HG03045 (cell line): ENCODE measurements around the gene SHLD2.
"Not testable (repeated sequence)": the region's sequence is repeated elsewhere in the genome, so short reads cannot be mapped to it uniquely, and the experiment has no call there.

ENCODE experiments used
- ATAC-seq: cut with Tn5 transposase; IDR thresholded peaks from one replicate; pipeline ENCODE4 v1.9.1; 2021; ENCODE audit warnings: mild to moderate bottlenecking, moderate library complexity; ENCODE audit not compliant: unreplicated experiment

The SHLD2 gene

DNA sequence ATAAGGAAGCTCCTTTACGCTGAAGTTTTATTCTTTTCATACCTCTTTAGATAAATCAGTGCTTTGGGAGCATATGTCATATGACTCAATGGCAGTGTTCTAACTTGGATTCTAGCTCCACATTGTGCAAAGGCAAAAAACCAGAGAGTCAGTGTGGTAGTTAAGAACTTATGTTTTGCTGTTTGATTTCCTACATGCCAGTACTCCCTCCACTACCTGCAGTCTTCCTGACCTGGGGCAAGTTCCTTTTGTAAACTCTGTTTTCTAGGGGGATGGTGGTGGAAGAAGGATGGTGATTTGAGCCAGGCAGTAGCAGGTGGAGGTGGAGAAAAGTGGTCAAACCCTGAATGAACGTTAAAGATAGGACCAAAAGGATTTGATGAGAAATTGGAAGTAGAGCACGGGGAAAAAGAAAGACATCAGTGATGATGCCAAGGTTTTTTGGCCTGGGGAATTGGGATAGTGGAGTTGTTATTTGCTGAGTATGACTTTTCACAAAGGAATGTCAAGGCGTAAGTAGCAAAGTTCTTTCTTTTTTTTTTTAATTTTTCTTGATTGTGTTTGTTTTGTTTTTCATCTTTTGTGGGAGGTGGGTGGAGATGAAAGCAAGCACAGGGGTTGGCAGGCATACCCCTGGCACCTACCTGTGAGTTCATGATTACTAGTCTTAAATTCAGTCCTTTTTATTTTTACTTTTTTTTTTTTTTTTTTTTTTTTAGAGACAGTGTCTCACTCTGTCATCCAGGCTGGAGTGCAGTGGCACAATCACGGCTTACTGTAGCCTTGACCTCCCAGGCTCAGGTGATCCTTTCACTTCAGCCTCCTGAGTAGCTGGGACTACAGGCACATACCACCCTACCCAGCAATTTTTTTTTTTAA is 47.5 kb downstream of the SHLD2 start:
- not testable (repeated sequence) for ATAC-seq

DNA sequence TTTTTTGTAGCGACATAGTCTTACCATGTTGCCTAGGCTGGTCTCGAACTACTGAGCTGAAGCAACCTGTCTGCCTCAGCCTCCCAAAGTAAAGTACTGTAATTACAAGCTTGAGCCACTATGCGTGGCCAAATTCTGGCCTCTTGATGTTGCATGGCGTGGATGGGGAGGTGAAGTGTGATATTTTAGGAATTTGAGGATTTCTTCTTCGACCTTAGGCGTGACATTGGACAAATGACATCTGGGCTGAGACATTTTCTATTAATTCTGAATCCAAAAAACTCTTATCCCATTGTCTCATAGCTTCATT is 48.1 kb downstream of the SHLD2 start:
- ATAC-seq = not testable (repeated sequence)

DNA sequence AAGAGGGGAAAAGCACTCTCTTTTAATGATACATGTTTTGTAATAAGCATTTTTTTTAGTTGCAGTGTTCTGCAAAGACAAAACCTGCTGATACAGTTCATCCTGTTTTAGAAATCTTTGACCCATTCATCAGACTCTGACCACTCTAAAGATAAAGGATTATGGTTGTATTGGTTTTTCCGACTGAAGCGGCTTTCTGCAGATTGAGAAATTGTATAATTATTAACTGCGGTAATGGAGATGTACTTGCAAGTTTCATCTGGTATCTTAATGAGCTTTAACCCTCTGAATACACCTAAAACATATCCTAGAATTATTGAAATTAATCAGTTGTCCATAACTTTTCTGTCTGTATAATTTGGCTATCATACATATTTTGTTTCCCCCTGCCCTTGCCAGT is 50.6 kb downstream of the SHLD2 start:
- ATAC-seq = not testable (repeated sequence)

DNA sequence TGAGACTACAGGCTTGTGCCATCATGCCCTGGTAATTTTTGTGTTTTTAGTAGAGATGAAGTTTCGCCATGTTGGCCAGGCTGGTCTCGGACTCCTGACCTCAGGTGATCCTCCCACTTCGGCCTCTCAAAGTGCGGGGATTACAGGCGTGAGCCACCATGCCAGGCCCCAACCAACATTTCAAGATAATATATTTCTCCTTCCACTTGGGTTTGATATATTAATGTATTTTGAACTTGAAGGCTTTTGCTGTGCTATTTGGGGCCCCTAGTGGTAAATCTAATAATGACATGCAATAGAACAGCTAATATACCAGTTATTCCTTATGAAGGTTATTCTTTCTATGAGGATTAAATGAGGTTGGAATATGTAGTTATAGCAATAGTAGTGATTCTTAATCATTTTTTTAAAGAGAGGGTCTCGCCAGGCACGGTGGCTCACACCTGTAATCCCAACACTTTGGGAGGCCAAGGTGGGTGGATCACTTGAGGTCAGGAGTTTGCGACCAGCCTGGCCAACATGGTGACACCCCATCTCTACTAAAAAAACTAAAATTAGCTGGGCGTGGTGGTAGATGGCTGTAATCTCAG is 54.1 kb downstream of the SHLD2 start:
- ATAC-seq = not testable (repeated sequence)

DNA sequence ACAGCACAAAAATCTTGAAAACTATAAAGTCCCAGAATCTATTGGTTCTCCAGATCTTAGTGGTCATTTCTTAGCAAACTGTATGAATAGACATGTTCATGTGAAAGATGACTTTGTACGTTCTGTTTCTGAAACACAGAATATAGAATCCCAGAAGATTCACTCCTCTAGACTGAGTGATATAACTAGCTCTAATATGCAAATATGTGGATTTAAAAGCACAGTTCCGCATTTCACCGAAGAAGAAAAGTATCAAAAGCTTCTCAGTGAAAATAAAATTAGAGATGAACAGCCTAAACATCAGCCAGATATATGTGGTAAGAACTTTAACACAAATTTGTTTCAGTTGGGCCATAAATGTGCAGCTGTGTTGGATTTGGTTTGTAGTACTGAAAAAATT is 56.5 kb downstream of the SHLD2 start:
- ATAC-seq = not testable (repeated sequence)

DNA sequence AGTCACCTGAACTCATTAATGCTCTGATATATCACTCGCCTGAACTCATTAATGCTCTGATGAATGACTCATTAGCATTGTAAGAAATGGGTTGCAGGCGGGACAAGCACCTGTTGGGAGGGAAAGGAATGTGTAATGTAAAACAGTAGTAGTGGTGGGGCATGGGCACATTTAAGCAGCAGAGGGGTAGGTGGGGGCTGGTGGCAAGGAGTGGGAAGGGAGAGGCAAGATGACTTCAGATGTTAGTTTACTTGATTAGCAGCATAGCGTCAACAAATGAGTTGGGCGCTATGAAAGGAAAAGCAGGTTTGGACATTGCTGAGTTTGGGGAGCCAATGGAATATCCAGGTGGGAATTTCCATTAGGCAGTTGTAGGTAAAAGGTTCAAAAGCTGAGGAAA is 61.8 kb downstream of the SHLD2 start:
- not testable (repeated sequence) for ATAC-seq

DNA sequence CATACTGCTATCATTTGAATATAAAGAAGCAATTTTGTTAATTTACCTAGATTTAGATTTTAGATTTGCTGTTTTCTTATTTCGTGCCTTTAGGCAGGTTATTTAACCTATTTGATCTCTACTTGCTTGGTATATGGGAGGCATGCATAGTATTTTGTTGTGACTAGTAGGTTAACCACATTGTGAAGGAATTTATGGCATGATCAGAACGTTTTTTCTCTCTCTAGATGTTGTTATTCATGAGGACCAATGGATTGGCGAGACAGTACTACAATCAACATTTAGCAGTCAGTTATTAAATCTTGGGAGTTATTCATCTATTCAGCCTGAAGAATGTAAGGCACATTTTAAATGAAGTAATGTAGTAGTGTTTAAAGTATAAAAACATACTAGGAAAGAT is 62.8 kb downstream of the SHLD2 start:
- not testable (repeated sequence) for ATAC-seq

DNA sequence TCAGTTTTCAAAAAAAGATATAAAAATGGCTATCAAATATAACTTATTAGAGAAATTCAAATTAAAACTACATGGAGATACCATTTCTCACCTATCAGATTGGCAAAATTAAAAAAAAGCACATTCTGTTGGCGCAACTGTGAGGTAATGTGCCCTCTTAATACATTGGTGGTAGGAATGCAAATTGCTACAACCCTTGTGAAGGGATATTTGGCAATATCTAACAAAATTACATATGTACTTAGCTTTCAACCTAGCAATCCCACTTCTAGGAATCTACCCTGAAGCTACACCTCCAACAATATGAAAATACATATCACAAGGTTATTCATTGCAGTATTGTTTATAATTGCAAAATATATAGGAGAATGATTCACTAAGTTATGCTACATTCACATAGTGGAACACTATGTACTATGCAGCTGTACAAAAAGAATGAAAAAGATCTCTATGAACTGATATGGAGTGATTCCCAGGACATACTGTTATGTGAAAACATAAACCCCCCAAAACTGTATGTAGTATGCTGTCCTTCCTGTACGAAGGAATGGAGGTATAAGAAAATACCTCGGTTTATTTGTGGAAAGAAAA is 67.8 kb downstream of the SHLD2 start:
- ATAC-seq = not testable (repeated sequence)

DNA sequence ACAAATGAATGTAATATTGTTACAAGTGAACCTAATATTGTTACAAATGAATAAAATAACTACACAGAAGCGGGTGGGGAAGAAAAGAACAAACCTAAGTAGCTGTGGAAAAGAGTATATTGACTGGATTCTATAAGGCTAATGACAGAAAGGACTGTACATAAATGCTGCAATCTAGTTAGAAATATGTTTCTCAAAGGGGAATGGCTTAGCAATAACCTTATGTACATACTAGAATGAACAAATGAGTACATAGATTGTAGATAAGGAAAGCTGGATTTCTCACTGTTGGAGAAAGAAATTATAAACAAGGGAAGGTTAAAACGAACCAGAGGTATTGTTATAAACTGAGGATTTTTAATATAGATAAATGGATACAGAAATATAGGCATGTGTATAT is 68.4 kb downstream of the SHLD2 start:
- not testable (repeated sequence) for ATAC-seq

DNA sequence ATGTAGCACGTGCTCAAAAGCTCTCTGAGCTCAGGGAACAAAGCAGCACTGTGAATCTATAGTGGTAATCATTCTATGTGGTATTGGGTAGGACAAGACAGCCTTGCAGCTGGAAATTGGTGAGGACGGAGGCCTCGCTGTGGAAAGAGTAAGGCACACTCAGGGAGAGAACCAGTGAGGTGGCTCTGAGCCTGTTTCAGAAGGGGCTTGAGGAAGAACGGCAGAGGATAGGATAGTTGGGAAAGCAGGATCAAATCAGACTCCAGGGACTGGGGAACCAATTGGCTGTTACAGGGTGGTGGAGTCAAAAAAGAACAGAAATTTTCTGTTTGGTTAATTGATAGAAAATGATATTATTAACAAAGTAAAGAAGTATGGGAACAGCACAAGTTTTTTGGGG is 74.9 kb downstream of the SHLD2 start:
- not testable (repeated sequence) for ATAC-seq

DNA sequence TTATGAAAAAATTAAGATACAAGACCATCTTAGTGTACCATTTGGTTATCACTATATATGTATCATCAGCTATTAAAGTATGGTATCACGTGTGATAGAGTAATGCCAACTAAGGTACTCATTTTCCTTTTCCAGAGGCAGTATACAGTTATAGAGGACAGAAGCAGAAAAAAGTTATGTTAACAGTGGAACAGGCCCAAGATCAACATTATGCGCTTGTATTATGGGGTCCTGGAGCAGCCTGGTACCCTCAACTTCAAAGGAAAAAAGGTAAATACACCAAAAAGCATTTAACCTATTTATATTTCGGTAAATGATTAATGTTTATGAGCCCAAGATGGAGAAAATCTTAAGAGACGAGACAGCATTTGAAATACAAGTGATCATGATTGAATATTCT is 75.7 kb downstream of the SHLD2 start:
- not testable (repeated sequence) for ATAC-seq

DNA sequence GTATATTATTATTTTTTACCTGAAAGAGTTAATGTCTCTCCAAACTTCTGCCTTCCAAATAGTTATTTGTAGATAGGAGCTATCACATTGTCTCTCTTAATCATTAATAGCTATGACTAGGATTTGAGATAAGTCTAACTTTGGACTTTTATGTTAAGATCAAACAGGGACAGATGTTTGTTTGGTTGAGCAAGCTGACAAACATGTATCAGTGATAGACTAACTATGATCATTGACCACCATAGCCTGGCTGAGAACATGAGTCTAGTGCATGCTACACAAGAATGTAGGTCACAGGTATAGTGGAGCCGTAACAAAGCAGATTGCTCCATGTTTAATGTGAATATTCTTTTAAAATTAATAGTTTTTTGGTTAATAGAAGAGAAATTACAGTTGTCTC is 76.7 kb downstream of the SHLD2 start:
- ATAC-seq = not testable (repeated sequence)

DNA sequence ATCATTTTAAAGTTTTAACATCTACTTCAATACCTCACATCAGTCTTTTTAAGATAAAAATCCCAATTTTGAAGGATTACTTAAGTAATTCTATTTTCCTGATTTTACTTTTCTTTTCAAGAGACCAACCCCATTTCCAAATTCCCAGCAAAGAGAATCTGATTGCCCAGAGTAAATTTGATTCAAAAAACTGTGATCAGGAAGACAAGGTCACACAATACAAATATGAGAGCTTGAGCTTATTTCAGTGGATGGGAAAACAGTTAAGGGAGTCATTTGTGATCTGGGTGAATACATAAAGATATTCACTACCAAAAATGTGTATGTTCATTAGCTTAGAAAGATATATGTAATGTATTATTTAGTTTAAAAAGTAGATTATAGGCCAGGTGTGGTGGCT is 77.2 kb downstream of the SHLD2 start:
- ATAC-seq = not testable (repeated sequence)

DNA sequence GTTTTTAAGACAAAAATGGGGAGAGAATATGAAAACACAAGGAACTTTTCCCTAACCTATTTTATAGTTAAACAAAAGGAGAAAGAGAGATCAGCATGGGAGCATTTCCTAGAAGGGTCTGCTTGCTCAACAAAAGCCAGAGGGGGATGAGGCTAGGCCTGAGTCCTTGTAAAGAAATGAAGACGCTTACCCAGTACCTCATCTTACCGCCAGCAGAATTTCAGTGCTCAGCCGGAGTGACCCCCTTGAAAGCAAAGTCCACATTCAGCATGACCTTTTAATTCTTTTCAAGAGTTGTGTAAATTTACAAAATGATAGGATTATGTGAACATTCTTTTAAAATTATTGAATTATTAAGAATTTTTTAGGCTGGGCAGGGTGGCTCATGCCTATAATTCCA is 82.6 kb downstream of the SHLD2 start:
- ATAC-seq = not testable (repeated sequence)

DNA sequence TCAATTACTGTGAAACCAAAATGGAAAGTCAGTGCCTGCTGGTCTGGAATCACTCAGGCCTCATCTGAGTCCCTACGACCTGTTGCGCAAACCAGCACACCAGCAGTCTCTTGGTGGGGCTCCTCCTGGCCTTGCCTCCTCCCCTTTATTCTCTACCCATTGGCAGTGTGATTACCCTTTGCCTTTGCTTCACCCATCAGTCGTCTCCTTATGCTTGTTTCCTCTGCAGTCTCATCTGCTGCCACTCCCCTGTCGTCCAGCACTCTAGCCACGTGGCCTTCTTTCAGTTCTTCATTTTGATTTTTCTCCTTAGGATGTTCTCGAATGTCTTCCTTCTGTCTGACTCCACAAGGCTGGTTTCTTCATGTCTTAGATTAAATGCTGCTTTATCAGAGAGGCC is 89.4 kb downstream of the SHLD2 start:
- ATAC-seq = not testable (repeated sequence)

DNA sequence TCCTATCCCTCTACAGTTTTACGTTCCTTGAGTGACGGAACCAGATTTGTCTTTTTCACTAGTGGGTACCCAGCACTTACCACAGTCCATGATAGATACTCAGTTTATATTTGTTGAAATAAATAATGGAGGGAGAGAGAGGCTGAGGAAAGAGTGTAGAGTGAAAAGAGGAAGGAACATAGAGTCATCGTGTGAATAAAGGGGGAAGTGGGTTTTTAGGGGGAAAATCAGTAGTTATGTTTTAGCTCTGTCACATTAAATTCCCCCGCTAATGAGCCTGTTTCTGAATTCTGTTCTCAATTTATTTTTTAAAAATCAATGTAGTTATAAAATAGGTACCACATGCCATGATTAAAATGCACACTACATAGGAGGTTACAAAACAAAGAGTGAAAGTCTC is 91.0 kb downstream of the SHLD2 start:
- not testable (repeated sequence) for ATAC-seq

DNA sequence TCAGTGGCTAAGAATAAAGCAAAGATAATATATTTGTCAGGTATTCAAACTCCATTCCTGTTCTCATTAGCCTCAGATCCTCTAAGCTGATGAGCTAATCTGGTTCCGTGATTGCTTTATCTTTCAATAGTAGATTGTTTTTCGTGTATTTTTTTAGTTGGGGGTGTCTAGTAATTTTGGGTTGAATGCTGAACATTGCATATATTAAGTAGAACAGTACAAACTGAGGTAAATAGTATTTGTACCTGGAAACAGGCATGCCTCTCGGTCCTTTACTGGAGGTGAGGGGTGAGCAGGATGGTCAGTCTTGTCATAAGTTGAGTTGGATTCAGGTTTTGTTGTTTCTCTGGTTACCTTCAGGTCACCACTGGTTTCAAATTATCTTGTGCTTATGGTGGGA is 92.6 kb downstream of the SHLD2 start:
- not testable (repeated sequence) for ATAC-seq

DNA sequence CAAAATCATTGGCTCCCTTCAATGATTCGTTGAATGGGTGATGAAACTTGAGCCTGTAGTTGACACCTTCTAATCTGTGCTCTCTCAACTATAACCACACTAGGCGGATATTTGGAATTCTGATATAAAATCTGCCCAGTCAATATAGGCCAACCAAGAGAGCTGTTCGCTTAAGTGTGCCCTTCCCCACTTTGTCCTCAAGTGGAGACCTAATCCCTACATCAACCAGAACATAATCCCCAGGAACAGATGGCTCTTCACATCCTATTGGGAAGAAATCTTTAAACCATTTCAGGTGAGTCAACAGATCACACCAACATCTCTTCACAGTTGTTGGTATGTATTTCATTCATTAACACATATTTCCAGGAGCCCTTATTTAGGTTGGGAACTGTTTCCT is 96.8 kb downstream of the SHLD2 start:
- not testable (repeated sequence) for ATAC-seq

DNA sequence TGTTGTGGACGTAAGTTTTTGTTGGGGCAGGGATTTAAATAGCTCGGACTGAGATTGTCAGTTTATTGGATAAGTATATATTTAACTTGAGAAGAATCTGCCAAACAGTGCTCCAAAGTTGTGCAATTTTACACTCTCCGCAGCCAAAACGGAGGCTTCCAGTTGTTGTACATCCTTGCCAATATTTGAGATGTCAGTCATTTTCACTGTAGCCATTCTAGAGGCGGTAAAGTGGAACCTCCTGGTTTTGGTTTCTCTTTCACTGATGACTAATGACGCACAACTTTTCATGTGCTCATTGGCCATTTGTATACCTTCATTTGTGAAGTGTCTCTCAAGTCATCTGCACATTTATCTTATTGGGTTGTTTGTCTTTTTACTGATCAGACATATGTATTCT is 105.9 kb downstream of the SHLD2 start:
- peak; percentile 41 for ATAC-seq

DNA sequence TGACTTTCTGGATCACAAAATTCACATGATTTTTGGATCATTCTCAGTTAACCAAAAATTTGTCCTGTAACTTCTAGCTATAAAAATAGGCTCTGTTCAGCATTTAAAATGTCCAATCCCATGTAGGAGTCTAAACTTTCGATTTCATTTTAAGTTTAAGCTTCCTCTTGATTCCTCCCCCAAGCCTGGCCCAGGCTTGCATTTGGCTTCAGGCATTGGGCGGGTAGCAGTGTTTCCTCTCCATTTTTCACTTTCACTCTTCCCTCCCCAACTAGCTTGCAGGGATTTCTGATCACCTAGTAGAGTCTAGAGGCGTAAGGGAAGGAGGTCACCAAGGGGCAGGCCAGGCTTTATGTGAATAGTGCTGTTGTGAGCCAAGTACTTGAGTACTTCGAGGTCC is 109.8 kb downstream of the SHLD2 start:
- ATAC-seq = not testable (repeated sequence)

DNA sequence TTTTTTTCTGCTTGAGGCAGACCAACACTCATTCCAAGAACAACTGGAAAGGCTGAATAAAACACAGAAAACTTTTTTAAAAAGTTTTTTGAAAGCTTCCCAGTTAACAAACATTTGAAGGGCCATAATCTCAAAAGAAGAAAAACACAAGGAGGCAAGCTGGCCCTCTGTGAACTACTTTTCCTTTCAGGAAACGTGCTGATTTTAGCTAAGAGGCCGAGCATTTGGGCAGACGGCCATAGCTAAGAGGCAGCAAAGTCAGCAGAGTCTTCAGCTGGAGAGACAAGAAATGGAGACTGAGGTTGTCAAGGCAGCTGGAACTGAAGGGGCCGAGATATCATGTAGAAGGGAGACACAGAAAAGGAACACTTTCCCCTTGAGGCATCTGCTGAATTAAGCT is 111.9 kb downstream of the SHLD2 start:
- not testable (repeated sequence) for ATAC-seq

DNA sequence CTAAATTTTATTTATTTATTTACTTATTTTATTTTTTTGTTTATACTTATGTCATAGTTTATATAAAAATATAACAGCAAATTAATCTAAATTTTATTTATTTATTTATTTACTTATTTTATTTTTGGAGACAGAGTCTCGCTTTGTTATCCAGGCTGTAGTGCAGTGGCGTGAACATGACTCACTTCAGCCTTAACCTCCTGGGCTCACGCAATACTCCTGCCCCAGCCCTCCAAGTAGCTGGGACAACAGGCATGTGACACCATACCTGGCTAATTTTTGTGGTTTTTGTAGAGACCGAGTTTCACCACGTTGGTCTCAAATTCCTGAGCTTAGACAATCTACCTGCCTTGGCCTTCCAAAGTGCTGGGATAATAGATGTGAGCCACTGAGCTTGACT is 115.3 kb downstream of the SHLD2 start:
- not testable (repeated sequence) for ATAC-seq
